A673 (cell line): Measurements from ENCODE around the gene NLRP3. TPM values are rescaled to one million over a fixed set of nuclear protein-coding genes. Genes with fewer than 3 reads are reported as not detected.
A peak's percentile ranks its signal among the peaks of the same experiment; 100 is the strongest.
"Not testable (repeated sequence)": the region's sequence is repeated elsewhere in the genome, so short reads cannot be mapped to it uniquely, and the experiment has no call there.

Source experiments
- BruUV-seq: library from RNA; stranded (reverse); fragments of 400-500 nt; replicated peaks from 2 replicates; lab custom pipeline; 2021; lab: Mats Ljungman, UMichigan
- CTCF ChIA-PET: fragments of 300-600 bp; sonication (Branson Sonifier 250); formaldehyde crosslinking; loops from one replicate; lab custom pipeline; 2022; ENCODE audit warnings: antibody characterized with exemption; lab: Charles Lee
- POLR2A ChIA-PET: fragments of 300-600 bp; sonication (Branson Sonifier 250); formaldehyde crosslinking; loops from one replicate; lab custom pipeline; 2022; ENCODE audit warnings: antibody characterized with exemption; ENCODE audit not compliant: low non-redundant PET; lab: Charles Lee
- DNase-seq: peaks from one replicate; pipeline ENCODE4 v3.0.0-alpha.2; 2015; ENCODE audit warnings: low spot score
- H3K27ac ChIP-seq: fragments of 200-600 bp; sonication (generic); 2 replicates; pipeline ENCODE4 v1.5.1; 2016; ENCODE audit warnings: mixed run types, low read depth, mild to moderate bottlenecking, mixed read lengths, antibody characterized with exemption, low read length; ENCODE audit not compliant: poor library complexity, severe bottlenecking
- H3K27me3 ChIP-seq: fragments of 200-600 bp; sonication (generic); replicated peaks from 2 replicates; pipeline ENCODE4 v1.6.1; 2017; ENCODE audit warnings: mixed run types, low read depth, mild to moderate bottlenecking, mixed read lengths, antibody characterized with exemption, low read length; ENCODE audit not compliant: insufficient read depth, poor library complexity
- H3K36me3 ChIP-seq: fragments of 200-600 bp; sonication (generic); 2 replicates; pipeline ENCODE4 v1.6.1; 2016; ENCODE audit warnings: mixed run types, mild to moderate bottlenecking, mixed read lengths, antibody characterized with exemption, low read length; ENCODE audit not compliant: insufficient read depth, poor library complexity, severe bottlenecking
- H3K4me1 ChIP-seq: fragments of 200-600 bp; sonication (generic); 2 replicates; pipeline ENCODE4 v1.6.1; 2017; ENCODE audit warnings: mixed run types, mild to moderate bottlenecking, mixed read lengths, antibody characterized with exemption, low read length; ENCODE audit not compliant: insufficient read depth, poor library complexity, severe bottlenecking
- H3K4me3 ChIP-seq: fragments of 200-600 bp; sonication (generic); 2 replicates; pipeline ENCODE4 v1.5.1; 2016; ENCODE audit warnings: low read depth, mixed run types, mild to moderate bottlenecking, mixed read lengths, low read length; ENCODE audit not compliant: poor library complexity, severe bottlenecking
- H3K9me3 ChIP-seq: fragments of 200-600 bp; sonication (generic); 2 replicates; pipeline ENCODE4 v1.6.1; 2016; ENCODE audit warnings: mixed run types, low read depth, mild to moderate bottlenecking, mixed read lengths, antibody characterized with exemption, low read length; ENCODE audit not compliant: poor library complexity, severe bottlenecking
- EZH2 ChIP-seq: fragments of 200-600 bp; sonication (generic); IDR thresholded peaks from 2 replicates; pipeline ENCODE4 v1.6.1; 2017; ENCODE audit warnings: borderline replicate concordance, low read depth, mild to moderate bottlenecking, mixed read lengths, antibody characterized with exemption, low read length; ENCODE audit not compliant: poor library complexity, severe bottlenecking
- intact Hi-C: fragments of 100-400 bp; cut with micrococcal nuclease; formaldehyde crosslinking; loops from one replicate; pipeline ENCODE4 v1.10.0; 2022; ENCODE audit not compliant: unreplicated experiment
- total RNA-seq: library from RNA; stranded (reverse); gene quantifications from 2 replicates; pipeline ENCODE4 v1.2.3, GENCODE V29; 2021
- TF ChIP-seq, protein P1 (sequence below): fragments of 300-800, 200-600 bp; sonication (generic); conservative IDR thresholded peaks from 2 replicates; pipeline ENCODE4 v1.5.1; 2017; ENCODE audit warnings: low read depth, mild to moderate bottlenecking, antibody characterized with exemption, low read length, moderate library complexity, mixed read lengths

NLRP3 gene
- total RNA-seq, 1 experiment from 2014 or later, result not detected

DNA sequence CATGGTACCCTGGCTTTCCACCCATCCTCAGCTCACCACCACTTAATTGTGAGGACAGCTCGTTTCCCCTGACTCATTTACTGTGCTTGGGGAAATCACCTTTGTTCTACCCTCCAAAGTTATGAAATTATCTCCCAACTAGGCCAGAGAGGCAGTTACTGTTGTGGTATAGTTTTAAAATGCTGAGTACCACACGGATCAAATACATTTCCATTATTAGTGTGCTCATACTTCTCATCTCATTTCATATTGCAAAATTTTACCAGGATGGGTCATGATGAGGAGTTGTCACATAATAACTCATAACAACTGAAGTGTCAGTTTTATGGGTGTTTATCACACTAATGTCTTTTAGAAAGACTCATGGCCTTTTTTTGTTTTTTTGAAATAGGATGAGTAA is 51.2 kb downstream of the NLRP3 start:
- H3K4me3 ChIP-seq, result no peak overlapping the region
- no TSS peak for BruUV-seq

DNA sequence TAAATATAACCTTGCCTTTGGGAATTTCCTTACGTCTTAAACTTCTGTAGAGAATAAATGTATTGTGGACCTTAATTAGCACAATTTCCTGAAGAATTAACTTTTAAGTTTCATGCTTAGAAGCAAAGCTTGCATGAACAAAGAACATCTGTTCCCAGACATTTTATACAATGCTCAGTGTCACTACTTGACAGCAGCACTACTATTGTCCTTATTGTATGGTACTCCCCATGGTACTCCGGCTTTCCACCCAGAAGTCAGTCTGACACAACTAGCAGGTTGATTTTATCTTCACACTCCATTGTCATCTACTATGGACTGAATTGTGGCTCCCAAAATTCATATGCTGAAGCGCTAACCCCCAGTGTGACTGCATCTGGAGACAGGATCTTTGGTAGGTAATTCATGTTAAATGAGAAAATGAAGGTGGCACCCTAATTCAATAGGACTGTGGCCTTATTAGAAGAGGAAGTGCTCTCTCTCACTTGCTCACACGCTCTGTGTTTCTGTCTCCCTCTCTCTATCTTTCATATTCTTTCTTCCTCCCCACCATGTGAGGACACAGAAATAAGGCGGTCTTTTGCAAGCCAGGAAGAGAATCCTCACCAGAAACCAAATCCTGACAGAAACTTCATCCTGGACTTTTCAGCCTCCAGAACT is 52.6 kb downstream of the NLRP3 start:
- ChIA-PET POLR2A (no interaction called here), CTCF (no interaction called here)
- Histone ChIP-seq H3K9me3 (no peaks in the 10 kb centered on the region), H3K36me3 (no peaks in the 10 kb centered on the region), H3K27ac (no peak overlapping the region), H3K4me1 (no peaks in the 10 kb centered on the region), H3K27me3 (no peaks in the 10 kb centered on the region), H3K4me3 (no peak overlapping the region)
- no TSS peak for BruUV-seq
- no peak for TF ChIP-seq EZH2
- TF ChIP-seq, protein P1, sequence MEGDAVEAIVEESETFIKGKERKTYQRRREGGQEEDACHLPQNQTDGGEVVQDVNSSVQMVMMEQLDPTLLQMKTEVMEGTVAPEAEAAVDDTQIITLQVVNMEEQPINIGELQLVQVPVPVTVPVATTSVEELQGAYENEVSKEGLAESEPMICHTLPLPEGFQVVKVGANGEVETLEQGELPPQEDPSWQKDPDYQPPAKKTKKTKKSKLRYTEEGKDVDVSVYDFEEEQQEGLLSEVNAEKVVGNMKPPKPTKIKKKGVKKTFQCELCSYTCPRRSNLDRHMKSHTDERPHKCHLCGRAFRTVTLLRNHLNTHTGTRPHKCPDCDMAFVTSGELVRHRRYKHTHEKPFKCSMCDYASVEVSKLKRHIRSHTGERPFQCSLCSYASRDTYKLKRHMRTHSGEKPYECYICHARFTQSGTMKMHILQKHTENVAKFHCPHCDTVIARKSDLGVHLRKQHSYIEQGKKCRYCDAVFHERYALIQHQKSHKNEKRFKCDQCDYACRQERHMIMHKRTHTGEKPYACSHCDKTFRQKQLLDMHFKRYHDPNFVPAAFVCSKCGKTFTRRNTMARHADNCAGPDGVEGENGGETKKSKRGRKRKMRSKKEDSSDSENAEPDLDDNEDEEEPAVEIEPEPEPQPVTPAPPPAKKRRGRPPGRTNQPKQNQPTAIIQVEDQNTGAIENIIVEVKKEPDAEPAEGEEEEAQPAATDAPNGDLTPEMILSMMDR, result no peak
- DNase-seq, result peak; percentile 60
- intact Hi-C loops, result no loop called here

More for the DNA sequence above, 51.2 kb downstream of the NLRP3 start:
- Histone ChIP-seq H3K36me3 (no peaks in the 10 kb centered on the region), H3K9me3 (no peaks in the 10 kb centered on the region), H3K4me1 (no peaks in the 10 kb centered on the region), H3K27ac (no peak overlapping the region), H3K27me3 (no peaks in the 10 kb centered on the region)
- TF ChIP-seq, protein P1, result no peak
- TF ChIP-seq EZH2, result no peak
- ChIA-PET CTCF (no interaction called here), POLR2A (interaction anchor here (0.7 kb wide), 1 partner anchor 24 kb away, joined by 4 read pairs; no protein-coding TSS in a partner anchor)
- no peak for DNase-seq
- intact Hi-C loops, result no loop called here

GRCh38 chr1:247469141-247469535 is 53.2 kb downstream of the NLRP3 start:
- BruUV-seq, result no TSS peak
- intact Hi-C loops, result no loop called here
- Histone ChIP-seq H3K36me3 (no peaks in the 10 kb centered on the region), H3K4me1 (no peaks in the 10 kb centered on the region), H3K27ac (no peak overlapping the region), H3K9me3 (no peaks in the 10 kb centered on the region), H3K27me3 (no peaks in the 10 kb centered on the region), H3K4me3 (no peak overlapping the region)
- no peak for DNase-seq
- TF ChIP-seq, protein P1, result no peak
- no peak for TF ChIP-seq EZH2
- POLR2A ChIA-PET, result no interaction called here
- CTCF ChIA-PET, result no interaction called here

GRCh38 chr1:247470942-247471429 is 55.0 kb downstream of the NLRP3 start:
- H3K27ac ChIP-seq, CTCF ChIA-PET, H3K9me3 ChIP-seq, BruUV-seq, H3K4me3 ChIP-seq, H3K4me1 ChIP-seq, intact Hi-C loops, H3K36me3 ChIP-seq, DNase-seq, H3K27me3 ChIP-seq: not testable (repeated sequence)
- POLR2A ChIA-PET, result interaction anchor here (0.7 kb wide), 1 partner anchor 153 kb away, joined by 3 read pairs; no protein-coding TSS in a partner anchor
